ENCODE results near the gene TNRC6C. TPM values are rescaled to one million over a fixed set of nuclear protein-coding genes. Genes with fewer than 3 reads are reported as not detected.
A peak's percentile ranks its signal among the peaks of the same experiment; 100 is the strongest.

The TNRC6C gene
- total and polyA plus RNA-seq, 2 of the 13 experiments (the other 11 are each of a cell fraction or from before 2014, with no cell fraction given), result 0.66 to 4.9 TPM

DNA sequence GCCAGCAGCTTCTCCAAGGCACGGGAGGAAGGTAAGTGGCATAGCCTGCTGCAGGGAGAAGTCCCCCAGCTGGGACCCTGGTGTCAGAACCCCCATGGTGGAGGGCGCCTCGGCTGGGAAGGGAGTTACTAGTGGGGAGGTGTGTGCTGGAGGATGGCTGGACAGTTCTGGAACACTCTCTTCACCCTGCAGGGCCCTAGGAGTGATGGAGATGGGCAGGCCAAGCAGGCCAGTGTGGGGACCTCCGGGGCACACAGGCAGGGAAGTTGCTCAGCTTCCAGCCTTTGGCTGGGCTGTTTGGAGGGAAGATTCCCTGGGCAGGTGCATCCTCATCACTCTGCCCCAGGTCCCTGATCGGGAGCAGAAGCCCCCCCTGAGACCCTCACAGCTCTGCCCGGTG lies 188.4 kb downstream of the TNRC6C start:
- POLR2A ChIA-PET, result no interaction called here
- intact Hi-C loops (cut with micrococcal nuclease; ENCODE audit: unreplicated experiment), result no loop called here
- ATAC-seq (no peak), FAIRE-seq (no peak), DNase-seq (ENCODE audit: low spot score) (no peak)
- TF ChIP-seq, protein P1, sequence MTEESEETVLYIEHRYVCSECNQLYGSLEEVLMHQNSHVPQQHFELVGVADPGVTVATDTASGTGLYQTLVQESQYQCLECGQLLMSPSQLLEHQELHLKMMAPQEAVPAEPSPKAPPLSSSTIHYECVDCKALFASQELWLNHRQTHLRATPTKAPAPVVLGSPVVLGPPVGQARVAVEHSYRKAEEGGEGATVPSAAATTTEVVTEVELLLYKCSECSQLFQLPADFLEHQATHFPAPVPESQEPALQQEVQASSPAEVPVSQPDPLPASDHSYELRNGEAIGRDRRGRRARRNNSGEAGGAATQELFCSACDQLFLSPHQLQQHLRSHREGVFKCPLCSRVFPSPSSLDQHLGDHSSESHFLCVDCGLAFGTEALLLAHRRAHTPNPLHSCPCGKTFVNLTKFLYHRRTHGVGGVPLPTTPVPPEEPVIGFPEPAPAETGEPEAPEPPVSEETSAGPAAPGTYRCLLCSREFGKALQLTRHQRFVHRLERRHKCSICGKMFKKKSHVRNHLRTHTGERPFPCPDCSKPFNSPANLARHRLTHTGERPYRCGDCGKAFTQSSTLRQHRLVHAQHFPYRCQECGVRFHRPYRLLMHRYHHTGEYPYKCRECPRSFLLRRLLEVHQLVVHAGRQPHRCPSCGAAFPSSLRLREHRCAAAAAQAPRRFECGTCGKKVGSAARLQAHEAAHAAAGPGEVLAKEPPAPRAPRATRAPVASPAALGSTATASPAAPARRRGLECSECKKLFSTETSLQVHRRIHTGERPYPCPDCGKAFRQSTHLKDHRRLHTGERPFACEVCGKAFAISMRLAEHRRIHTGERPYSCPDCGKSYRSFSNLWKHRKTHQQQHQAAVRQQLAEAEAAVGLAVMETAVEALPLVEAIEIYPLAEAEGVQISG (CRISPR knock-in tag; IDR thresholded peaks at IDR 0.05), result no peak
- TF ChIP-seq TCF7L2 (IDR thresholded peaks at IDR 0.05; ENCODE audit: low read depth, low read length), result no peak
- no peak for TF ChIP-seq FIP1L1 (IDR thresholded peaks at IDR 0.05; ENCODE audit: borderline replicate concordance, insufficient read depth, low read depth, low read length)
- 0 out of 2 replicates have a peak, but pooled peaks have one; percentile 11 for TF ChIP-seq BRD4 (CRISPR knock-in tag; IDR thresholded peaks at IDR 0.05)
- TF ChIP-seq HMG20B (CRISPR knock-in tag; conservative IDR thresholded peaks at IDR 0.05), result no peak
- TF ChIP-seq, protein P2, sequence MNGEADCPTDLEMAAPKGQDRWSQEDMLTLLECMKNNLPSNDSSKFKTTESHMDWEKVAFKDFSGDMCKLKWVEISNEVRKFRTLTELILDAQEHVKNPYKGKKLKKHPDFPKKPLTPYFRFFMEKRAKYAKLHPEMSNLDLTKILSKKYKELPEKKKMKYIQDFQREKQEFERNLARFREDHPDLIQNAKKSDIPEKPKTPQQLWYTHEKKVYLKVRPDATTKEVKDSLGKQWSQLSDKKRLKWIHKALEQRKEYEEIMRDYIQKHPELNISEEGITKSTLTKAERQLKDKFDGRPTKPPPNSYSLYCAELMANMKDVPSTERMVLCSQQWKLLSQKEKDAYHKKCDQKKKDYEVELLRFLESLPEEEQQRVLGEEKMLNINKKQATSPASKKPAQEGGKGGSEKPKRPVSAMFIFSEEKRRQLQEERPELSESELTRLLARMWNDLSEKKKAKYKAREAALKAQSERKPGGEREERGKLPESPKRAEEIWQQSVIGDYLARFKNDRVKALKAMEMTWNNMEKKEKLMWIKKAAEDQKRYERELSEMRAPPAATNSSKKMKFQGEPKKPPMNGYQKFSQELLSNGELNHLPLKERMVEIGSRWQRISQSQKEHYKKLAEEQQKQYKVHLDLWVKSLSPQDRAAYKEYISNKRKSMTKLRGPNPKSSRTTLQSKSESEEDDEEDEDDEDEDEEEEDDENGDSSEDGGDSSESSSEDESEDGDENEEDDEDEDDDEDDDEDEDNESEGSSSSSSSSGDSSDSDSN (CRISPR knock-in tag; IDR thresholded peaks at IDR 0.05), result no peak
- TF ChIP-seq ZNF607 (CRISPR knock-in tag; IDR thresholded peaks at IDR 0.05; ENCODE audit: borderline replicate concordance), result no peak
- TF ChIP-seq, protein P3, sequence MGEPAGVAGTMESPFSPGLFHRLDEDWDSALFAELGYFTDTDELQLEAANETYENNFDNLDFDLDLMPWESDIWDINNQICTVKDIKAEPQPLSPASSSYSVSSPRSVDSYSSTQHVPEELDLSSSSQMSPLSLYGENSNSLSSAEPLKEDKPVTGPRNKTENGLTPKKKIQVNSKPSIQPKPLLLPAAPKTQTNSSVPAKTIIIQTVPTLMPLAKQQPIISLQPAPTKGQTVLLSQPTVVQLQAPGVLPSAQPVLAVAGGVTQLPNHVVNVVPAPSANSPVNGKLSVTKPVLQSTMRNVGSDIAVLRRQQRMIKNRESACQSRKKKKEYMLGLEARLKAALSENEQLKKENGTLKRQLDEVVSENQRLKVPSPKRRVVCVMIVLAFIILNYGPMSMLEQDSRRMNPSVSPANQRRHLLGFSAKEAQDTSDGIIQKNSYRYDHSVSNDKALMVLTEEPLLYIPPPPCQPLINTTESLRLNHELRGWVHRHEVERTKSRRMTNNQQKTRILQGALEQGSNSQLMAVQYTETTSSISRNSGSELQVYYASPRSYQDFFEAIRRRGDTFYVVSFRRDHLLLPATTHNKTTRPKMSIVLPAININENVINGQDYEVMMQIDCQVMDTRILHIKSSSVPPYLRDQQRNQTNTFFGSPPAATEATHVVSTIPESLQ (CRISPR knock-in tag; conservative IDR thresholded peaks at IDR 0.05), result no peak
- TF ChIP-seq SALL1 (CRISPR knock-in tag; IDR thresholded peaks at IDR 0.05), result no peak; the same call in 1 of the 2 replicates
- no peak for TF ChIP-seq ZNF317 (CRISPR knock-in tag; IDR thresholded peaks at IDR 0.05)
- TF ChIP-seq, protein P4, sequence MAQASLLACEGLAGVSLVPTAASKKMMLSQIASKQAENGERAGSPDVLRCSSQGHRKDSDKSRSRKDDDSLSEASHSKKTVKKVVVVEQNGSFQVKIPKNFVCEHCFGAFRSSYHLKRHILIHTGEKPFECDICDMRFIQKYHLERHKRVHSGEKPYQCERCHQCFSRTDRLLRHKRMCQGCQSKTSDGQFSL (CRISPR knock-in tag; IDR thresholded peaks at IDR 0.05), result no peak
- 0 out of 2 replicates have a peak, but pooled peaks have one; percentile 13 for TF ChIP-seq ZNF605 (CRISPR knock-in tag; IDR thresholded peaks at IDR 0.05)
- TF ChIP-seq, protein P5, sequence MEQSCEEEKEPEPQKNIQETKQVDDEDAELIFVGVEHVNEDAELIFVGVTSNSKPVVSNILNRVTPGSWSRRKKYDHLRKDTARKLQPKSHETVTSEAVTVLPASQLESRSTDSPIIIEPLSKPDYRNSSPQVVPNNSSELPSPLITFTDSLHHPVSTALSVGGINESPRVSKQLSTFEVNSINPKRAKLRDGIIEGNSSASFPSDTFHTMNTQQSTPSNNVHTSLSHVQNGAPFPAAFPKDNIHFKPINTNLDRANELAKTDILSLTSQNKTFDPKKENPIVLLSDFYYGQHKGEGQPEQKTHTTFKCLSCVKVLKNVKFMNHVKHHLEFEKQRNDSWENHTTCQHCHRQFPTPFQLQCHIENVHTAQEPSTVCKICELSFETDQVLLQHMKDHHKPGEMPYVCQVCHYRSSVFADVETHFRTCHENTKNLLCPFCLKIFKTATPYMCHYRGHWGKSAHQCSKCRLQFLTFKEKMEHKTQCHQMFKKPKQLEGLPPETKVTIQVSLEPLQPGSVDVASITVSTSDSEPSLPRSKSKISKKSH (CRISPR knock-in tag; IDR thresholded peaks at IDR 0.05; ENCODE audit: borderline replicate concordance), result no peak
- H3K79me2 ChIP-seq (ENCODE audit: insufficient read depth, low read length), result no peaks in the 10 kb centered on the region
- WGBS (ENCODE audit: low lambda C conversion rate), result 59% methylated on average over 5 of the region's 6 CpGs
- H3K4me2 ChIP-seq (ENCODE audit: low read depth, low read length), result peak overlapping the region; percentile 86; the same call in 1 of the 2 replicates
- H4K20me1 ChIP-seq (ENCODE audit: insufficient read depth, low read length), result no peaks in the 10 kb centered on the region
- CTCF ChIA-PET (ENCODE audit: low intra/inter-chr PET ratio, low total read pairs), result no interaction called here
- peaks cover 4 to 20% of the 10 kb centered on the region in 2 experiments; a peak in 3 of 5 replicates for H3K27me3 ChIP-seq (ENCODE audit: control insufficient read depth in 1 of 2, insufficient read depth in 2 of 2, low read length in 2 of 2)
- no TSS peak for BruUV-seq (replicated peaks)
- H2AFZ ChIP-seq (ENCODE audit: low read length), result no peak overlapping the region
- H3K9me3 ChIP-seq (ENCODE audit: low read length), result no peaks in the 10 kb centered on the region
- H3K9ac ChIP-seq (ENCODE audit: insufficient read depth, low read depth, low read length), result no peak overlapping the region
- H3K36me3 ChIP-seq (replicated peaks in 1 of 2; ENCODE audit: control insufficient read depth in 1 of 2, insufficient read depth in 2 of 2, low read length in 2 of 2), result no peaks in the 10 kb centered on the region
- in situ Hi-C loops (cut with HindIII; ENCODE audit: extremely low pct_ligation_motif_present, low pct_unique_long_range_greater_than_20kb), result no loop called here
- H3K4me1 ChIP-seq (ENCODE audit: insufficient read depth, low read length), result peaks cover 89% of the 10 kb centered on the region
- H3K27ac ChIP-seq (ENCODE audit: extremely low read length, insufficient read depth, low read length), result no peak overlapping the region
- no peak overlapping the region; a peak in 1 of 6 replicates for H3K4me3 ChIP-seq (replicated peaks in 1 of 3; ENCODE audit: insufficient read depth in 1 of 3, low read depth in 2 of 3, low read length in 3 of 3)
